HG02938 (cell line): ENCODE data around the gene BRD7.
"Not testable (repeated sequence)": the region's sequence is repeated elsewhere in the genome, so short reads cannot be mapped to it uniquely, and the experiment has no call there.

Experiments
- ATAC-seq: cut with Tn5 transposase; IDR thresholded peaks from one replicate; pipeline ENCODE4 v1.9.1; 2021; ENCODE audit warnings: mild to moderate bottlenecking, moderate library complexity; ENCODE audit not compliant: unreplicated experiment

The BRD7 gene

DNA sequence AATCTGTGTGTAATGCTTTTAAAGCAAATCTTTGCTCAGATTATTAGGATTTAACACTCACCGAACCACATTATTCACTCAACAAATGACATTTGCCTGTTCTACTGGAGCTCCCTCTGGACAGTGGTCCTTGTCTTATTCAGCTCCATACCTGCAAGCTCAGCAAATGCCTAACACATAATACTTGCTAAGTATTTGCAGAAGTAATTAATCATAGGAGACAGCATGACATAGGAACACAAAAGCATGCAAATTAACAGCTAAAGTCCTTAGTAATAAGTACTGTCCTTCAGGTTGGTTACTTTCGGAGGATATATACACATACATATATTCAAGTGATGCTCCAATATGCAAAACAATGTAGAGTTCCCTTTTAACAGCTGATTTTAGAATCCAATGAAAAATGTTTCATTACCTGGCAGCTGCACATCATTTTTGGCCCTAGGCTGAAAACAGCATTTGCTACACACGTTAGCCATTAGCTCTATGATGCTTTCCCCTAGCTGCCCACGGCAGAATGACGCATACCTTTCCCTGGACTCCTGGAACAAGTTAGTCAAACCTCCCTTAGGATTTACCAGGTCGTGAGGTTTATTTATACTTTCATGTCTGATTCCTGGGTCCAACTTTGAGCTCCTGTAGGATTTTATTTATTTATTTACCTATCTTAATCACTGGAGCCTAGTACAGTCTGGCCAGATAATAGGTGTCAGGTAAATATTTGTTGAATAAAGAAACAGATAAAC is 8.6 kb downstream of the BRD7 start:
- no peak for ATAC-seq

DNA sequence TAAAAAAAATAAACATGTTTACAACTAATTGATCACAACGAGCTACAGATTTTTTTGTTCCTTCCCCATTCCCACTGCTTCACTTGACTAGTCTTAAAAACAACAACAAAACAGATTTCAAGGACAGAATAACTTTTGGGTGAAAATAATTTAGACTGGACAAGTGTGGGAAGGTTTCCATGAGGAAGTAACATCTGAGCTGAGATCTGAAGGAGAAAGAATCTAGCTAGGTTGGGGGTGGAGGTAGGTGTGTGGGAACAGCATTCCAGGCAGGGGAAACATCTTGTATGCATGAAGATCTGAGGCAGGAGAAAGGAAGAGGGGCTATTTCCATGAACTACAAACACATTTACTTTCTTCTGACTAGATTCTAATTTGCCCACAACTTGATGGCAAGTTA is 9.2 kb downstream of the BRD7 start:
- ATAC-seq = no peak

DNA sequence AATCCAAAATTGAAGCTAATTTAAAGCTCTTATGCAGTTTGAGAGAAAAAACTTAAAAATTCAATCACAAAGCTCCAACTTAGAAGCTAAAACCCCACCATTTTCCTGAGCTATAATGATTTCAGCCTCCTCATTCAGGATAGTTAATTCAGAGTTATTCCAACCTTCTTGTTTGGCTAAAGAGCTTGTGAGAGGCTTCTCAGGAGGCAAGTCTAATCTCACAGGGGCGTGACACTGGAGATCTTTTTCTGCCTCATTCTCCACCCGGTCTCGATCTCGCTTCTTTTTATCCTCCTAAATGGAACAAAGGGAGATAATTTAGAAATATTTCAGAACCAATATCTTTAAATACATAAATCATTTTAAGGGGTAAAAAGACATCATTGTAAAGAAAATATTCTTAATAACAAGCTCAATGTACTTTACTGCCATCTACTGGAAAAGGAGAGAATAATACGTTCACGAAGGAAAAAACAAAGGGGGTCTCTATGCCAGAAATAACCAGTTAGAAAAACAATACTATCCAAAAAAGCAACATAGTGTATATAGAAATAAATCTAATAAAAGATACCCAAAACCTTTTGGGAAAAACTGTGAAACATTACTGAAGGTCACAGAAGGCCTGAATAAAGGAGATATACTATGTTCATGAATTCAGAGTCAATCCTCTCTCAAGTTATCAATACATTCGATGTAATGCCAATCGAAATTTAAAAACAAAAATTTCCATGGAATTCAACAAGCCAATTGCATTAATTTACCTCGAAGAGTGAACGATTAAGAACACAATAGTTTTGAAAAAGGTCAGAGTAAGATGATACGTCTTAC is 13.9 kb downstream of the BRD7 start:
- no peak for ATAC-seq

DNA sequence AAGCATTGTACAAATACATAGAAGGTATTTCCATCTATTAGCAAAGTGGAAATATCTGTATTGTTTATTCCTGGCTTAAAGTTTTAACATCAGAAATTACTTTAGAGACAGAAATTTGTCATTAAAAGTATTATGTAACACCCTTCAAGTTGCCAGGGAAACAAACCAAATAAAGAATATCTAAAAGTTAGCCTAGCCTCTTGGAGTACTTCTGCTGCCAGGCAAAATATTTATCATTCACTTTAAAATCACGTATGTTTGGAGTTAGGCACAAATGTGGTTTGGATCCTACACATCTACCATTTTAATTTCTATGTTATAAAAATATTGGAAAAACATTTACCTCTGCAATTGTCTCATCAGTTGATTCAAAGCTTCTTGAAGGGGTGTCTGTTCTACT is 14.7 kb downstream of the BRD7 start:
- no peak for ATAC-seq

DNA sequence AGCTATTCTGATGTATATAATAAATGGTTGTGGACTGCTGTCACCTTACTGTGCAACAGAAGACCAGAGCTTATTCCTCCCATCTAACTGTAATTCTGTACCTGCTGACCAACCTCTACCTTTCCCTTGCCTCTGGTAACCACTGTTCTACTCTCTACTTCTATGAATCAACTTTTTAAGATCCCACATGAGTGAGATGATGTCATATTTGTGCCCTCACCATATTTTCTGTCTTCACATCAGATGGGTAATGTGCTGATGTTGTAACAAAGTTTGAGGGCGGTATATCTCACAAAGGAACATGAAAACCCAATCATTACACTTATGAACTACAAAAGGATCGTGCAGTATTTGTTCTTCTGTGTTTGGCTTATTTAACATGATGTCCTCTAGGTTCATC is 16.8 kb downstream of the BRD7 start:
- no peak for ATAC-seq

DNA sequence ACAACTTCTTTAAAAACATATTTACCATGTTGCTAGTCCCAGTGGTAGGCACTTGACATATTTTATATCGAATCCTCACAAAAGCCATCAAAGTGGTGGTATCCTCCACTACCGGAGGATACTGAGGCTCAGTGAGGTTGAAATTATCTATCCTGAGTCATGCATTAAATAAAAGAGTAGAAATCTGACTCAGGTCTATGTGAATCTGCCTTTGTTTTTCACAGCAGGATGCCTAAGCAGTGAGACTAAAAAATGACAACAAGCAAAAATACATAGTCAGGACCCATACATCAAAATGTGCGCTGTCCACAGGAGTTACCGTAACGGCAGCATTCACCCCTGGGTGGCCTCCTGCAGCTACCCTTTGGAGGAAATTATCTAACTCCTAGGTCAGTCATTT is 17.7 kb downstream of the BRD7 start:
- ATAC-seq = no peak

GRCh38 chr16:50345210-50345609 is 23.6 kb downstream of the BRD7 start:
- ATAC-seq = not testable (repeated sequence)

DNA sequence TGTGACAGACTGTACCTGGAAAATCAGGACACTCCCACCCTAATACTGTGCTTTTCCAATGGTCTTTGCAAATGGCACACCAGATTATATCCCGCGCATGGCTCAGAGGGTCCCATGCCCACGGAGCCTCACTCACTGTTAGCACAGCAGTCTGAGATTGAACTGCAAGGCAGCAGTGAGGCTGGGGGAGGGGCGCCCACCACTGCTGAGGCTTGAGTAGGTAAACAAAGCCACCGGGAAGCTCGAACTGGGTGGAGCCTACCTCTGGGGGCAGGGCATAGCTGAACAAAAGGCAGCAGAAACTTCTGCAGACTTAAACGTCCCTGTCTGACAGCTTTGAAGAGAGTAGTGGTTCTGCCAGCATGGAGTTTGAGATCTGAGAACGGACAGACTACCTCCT is 25.2 kb downstream of the BRD7 start:
- ATAC-seq = not testable (repeated sequence)

GRCh38 chr16:50340578-50340977 is 28.2 kb downstream of the BRD7 start:
- no peak for ATAC-seq

DNA sequence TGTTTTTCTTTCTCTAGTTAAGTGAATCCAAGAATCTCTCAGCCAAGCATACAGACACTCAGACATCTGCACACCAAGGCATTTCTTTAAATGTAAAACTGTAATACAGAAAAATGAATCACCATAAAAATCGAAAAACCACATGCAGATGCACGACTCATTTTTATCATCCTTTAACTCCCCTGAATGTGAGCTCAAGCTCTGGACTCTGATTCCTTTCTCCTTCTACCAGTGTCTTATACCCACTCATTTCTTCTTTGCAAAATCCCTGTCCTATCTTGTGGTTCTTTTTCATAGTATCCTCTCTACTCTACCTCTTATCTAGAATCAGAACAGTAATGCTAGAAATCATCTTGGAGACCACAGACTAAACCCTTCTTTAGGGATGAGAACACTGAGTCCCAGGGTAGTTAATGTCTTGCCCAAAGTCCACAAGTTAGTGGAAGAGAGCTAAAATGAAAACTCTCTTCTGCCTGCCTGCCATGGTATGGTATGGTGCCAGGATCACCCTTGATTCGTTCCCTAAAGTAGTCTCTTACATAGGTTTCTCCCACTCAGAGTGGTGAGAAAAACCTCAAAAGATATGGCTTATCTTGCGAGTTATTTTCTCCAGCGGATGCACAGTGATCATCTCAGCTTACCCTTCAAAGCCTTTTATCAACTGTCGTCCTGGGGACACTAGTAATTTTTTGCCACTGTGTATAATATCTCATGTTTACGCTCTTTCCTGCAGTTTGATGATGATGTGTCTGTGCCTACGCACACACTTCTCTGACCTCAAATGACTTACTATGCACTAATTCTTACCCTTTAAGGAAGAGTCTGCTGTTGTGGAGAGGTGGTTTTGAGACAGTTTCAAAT is 30.2 kb downstream of the BRD7 start:
- no peak for ATAC-seq

GRCh38 chr16:50336884-50337283 is 31.9 kb downstream of the BRD7 start:
- no peak for ATAC-seq

DNA sequence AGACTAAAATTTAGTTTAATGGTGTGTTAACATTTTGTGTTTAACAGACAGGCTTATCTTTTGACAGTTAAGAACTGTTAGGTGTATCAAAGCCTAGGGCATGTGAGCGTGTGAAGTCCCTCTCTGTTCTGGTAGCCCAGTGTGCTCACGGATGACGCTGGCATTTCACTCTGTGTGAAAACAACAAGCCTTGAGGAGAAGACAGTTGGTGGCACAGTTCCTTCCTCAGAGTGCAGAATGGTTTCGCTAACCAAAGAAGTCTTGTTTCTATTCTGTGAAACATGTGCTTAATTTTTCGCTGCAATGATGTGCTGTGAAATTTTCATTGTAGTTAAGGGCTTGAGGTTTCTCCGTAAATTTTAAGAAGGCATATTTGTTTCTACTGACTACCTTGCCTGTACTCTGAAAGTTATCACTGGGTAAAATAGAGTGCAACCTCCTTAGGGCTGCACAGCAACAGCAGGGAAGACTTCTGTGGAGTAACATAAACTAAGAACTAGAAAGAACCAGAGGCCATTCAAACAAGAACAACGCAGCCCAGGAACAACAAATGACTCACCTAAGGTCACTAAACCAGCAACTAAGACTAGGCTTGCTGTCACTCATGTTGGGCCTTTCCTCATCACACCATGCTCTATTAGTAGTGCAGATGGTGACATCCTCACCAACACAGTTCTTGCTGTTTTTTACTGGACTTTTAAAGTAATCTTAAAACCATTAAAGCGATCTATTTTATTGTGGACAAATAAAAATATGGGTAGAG is 33.4 kb downstream of the BRD7 start:
- ATAC-seq = peak; percentile 67

- no peak for ATAC-seq
Observed at GRCh38 chr16:50334106-50334975, 34.4 kb downstream of the BRD7 start.

GRCh38 chr16:50332599-50332998 is 36.2 kb downstream of the BRD7 start:
- no peak for ATAC-seq

DNA sequence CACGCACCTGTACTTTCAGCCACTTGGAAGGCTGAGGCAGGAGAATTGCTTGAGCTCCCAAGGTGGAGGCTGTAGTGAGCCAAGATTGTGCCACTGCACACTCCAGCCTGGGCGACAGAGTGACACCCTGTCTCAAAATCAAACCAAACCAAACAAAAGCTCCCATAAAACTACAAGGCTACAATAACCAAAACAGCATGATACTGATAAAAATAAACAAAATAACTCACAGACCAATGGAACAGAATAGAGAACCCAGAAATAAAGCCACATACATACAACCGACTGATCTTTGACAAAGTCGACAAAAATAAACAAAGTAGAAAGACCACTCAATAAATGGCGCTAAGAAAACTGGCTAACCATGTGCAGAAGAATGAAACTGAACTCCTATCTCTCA is 37.2 kb downstream of the BRD7 start:
- ATAC-seq = no peak

GRCh38 chr16:50329446-50330189 is 39.2 kb downstream of the BRD7 start:
- no peak for ATAC-seq

- peak; percentile 66 for ATAC-seq
Observed at GRCh38 chr16:50326835-50327465, 41.8 kb downstream of the BRD7 start.

GRCh38 chr16:50326264-50326663 is 42.5 kb downstream of the BRD7 start:
- ATAC-seq = no peak

DNA sequence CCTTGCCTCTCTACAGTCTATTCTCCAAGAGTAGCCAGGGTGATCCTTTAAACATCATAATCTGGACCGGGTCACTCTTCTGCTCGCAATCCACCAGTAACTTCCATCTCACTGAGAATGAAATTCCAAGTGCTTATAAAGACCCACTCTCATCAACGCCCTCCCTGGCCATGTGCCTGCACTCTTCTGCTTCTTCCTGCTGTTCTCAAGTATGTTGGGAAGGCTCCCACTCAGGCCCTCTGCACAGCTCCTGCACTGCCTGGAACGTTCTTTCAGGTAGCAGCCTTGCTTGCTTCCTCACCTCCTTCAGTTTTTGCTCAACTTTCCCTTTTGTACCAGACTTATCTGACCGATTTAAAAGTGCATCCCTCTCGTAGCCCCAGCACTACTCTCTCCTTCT is 44.4 kb downstream of the BRD7 start:
- no peak for ATAC-seq
